ENCODE data around the gene ZBTB22.
"Not testable (repeated sequence)": the region's sequence is repeated elsewhere in the genome, so short reads cannot be mapped to it uniquely, and the experiment has no call there.

Gene ZBTB22

DNA sequence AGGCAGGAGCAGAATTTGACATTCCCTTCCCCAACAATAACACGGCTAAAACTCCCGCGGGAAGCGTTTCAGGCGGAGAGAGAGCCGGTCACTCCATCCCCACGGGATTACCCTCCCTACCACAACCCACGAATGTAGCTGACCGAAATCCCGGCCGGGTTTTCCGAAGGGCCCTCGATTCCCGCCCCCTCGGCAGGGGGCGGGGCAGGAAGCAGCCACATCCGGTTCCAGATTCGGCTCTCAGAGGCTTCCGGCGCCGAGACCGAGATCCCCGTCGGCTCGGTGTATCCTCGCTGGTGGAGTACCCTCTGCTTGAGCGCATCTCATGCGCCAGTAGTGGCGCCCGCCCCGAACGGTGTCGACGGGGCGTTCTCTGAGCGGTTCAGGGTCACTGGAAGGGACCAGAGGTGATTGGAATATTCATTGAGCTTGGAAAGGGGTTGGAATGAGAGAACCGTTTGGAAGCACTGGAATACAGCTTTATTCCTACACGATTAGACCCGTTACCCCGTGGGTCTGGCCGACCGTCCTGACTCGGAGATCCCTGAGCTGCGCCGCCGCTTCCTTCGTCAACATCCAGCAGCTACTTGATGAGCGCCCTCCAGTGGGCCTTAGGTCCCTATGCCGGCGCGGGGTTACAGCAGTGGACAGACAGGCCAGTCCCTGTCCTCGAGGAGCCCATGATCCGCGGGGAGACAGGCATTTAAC lies 18.2 kb downstream of the ZBTB22 start:
- peak; percentile 95 for DNase-seq

- peak; percentile 74 for DNase-seq
Measured at GRCh38 chr6:33298773-33299236, 18.7 kb downstream of the ZBTB22 start, which contains the start of gene RGL2. Gene RGL2 (minus strand): TSS chr6:33298942. CDS start chr6:33298610, 332 bp downstream.

DNA sequence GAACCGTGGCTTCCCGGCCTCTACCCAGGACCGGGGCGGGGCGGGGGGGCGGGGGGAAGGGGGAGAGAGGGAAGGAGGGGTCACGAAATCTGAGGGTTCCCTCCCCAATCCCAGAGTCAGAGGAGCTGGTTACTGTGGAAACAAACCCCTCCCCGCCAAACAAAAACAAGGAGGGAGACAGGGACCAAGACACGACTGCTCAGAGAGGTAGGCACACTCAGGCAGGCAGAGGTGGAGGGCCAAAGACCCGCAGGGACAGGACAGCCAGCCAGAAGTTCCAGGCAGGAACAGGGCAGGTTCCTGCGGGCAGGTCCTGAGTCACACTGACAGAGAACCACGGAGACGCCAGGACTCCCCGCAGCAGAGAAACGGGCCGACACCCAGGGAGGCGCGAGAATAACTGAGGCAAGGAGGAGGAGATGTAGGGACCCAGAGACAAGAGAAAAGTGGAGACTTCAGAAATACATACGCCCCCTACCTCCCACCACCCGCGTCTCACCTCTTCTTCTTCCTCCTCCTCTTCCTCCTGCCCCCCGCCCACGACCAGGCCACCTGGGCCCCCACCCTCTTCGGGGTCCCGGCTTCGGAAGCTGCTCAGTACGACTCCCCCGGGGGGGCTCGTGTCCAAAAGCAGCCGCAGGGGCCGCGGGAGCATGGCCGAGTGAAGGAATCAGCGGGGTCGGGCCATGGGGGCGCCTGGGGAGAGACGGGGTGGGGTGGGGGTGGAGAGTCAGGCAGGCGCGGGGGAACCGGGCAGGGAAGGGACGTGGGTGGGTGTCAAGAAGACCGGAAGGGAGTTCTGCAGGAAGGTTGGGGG lies 19.4 kb downstream of the ZBTB22 start:
- DNase-seq: peak; percentile 88

DNA sequence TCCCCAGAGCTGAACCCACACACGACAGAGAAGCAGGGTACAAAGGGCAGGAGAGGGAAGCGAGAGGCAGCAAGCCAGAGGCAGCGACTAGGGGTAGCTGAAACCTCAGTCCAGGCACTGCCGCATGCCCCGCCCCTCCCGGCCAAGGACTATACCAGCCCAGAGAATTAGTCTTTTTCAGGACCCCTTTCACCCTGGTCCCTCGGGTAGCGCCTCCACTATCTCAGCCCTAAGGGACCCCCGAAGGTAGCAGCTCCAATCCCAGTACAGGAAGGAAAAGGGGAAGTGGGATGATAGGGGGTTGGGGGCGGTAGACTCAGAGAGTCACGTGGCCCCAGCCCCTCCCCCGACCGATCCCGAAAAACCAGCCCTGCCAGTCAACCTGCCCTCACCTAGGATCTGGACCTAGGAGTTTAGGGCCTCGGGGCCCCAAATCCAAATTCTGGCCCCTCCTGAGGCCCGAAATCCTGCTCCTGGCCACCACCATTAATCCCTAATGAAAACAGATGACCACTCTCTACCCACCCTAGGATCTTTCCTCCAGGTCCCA lies 20.1 kb downstream of the ZBTB22 start:
- DNase-seq: no peak

DNA sequence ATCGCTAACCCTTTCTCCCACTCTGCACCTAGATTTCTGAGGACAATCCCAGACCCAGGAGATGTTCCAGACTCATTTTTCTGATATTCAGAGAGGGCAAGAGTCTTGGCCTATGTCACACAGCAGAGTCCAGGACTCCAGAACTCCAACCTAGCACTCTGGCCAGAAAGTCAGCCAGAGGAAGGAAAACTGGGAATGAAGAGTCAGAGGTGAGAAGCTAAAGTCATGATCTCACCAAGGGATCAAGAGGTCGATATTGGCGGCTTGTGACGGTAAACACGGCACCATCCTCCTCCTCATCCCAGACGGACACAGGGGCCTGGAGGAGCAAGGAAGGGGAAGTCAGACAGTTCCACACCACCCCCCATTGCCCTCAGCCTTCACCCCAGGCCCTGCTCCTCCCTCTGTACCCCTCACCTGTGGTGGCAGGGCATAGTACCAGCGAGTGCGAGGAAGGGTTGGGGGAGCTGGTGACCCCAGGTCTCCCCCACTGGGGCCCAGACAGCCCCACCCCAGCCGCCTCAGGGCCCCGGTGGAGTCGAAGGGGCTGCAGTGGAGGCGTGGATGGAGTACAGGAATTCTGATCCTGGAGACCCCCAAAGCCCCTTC lies 20.6 kb downstream of the ZBTB22 start:
- no peak for DNase-seq

GRCh38 chr6:33295621-33296369 lies 21.7 kb downstream of the ZBTB22 start:
- no peak for DNase-seq

GRCh38 chr6:33294086-33294823 lies 23.3 kb downstream of the ZBTB22 start:
- DNase-seq: no peak

- DNase-seq: no peak
Measured at GRCh38 chr6:33292996-33293682, 24.4 kb downstream of the ZBTB22 start.

DNA sequence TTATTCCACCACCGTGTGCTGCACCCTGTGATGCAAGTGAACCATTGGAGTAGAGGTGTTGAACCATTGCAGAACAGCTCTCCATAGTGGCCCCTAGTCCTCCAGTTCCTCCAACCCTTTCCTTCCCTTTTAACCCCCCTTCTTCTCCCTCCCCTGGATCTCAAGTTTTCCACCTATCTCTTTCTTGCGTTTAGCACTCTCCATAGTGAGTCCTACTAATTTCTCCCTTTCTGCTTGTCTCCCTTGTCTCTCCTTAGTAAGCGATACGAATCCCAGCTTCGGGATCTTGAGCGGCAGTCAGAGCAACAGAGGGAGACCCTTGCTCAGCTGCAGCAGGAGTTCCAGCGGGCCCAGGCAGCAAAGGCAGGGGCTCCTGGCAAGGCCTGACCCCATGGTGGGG lies 27.1 kb downstream of the ZBTB22 start:
- DNase-seq: no peak

DNA sequence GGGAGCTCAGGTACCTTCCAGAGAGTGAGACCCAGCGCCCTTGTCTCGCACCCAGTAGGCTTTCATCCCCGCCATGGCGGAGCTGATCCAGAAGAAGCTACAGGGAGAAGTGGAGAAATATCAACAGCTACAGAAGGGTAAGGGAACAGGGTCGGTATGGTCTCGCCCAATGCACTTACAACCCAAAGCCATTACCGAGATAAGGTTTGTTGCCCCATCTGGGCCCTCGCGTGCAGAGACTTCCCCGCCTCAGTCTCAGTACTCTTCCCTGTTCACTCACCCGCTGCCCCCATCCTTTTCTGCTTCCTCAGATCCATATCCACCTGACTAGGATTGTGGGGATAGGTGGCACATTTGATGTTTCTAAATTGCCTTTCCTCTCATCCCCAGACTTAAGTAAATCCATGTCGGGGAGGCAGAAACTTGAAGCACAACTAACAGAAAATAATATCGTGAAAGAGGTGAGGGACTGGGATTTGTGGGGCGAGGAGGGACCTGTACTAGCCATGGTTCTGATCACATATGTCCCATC lies 27.7 kb downstream of the ZBTB22 start:
- no peak for DNase-seq

GRCh38 chr6:33288921-33289783 lies 28.4 kb downstream of the ZBTB22 start, which contains the start of the genes PFDN6 and WDR46:
Gene PFDN6 (plus strand): TSS chr6:33289601. CDS start chr6:33289857, 256 bp downstream.
Gene WDR46 (minus strand): TSS chr6:33289239. CDS start chr6:33289170, 69 bp downstream.
- DNase-seq: peak; percentile 90

DNA sequence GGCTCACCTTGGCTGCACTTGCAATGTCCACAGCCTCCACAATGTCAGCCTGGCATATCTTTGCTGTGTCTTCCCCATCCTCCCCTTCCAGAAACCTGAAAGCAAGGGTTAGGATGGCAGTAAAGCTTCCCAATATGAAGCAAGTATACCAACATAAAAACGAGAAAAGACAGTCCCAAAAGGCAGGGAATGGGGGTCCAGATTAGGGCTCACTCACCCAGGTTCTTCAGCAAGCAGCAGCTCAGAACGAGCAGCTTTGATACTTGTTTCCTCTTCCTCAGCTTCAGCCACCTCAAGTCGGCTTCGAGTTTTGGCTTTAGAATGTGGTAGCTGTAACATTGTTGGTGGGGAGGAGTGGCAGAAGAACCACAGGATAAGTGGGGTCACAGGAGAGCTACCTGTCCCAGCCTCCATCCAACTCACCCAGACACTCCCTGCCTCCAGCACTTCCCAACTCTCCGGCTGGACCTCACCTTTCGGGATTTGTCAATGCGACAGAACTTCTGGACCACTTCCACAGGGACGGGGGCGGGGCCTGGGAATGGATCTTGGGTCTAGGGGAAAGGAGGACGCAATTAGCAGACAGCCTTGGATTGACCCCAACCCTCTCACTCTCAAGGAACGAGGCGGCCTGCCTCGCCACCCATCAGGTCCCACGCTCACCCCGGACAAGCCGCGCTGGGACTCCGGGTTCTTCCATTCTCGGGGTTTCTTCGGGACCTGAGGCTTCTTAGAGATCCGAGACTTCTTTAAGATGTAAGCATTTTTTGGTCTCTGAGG lies 29.2 kb downstream of the ZBTB22 start:
- DNase-seq: no peak

GRCh38 chr6:33286946-33287914 lies 30.3 kb downstream of the ZBTB22 start:
- no peak for DNase-seq

DNA sequence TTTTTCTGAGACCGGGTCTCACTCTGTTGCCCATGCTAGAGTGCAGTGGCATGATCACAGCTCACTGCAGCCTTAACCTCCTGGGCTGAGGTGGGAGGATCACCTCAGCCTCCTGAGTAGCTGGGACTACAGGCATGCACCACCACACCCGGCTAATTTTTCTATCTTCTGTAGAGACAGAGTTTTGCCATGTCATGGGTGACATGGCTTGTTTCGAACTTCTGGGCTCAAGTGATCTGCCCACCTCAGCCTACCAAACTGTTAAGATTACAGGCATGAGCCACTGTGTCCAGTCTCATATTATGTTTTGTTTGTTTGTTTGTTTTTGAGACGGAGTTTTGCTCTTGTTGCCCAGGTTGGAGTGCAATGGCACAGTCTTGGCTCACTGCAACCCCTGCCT lies 32.3 kb downstream of the ZBTB22 start:
- not testable (repeated sequence) for DNase-seq

- no peak for DNase-seq
Measured at GRCh38 chr6:33280539-33280938, 37.0 kb downstream of the ZBTB22 start.

GRCh38 chr6:33279971-33280511 lies 37.5 kb downstream of the ZBTB22 start:
- no peak for DNase-seq

GRCh38 chr6:33279257-33279695 lies 38.3 kb downstream of the ZBTB22 start:
- DNase-seq: no peak
